Left cardiac atrium (tissue), 4 donors: ENCODE data around the gene TMEM271. TPM values are rescaled to one million over a fixed set of nuclear protein-coding genes. Genes with fewer than 3 reads are reported as not detected.

ENCODE experiments used
- ATAC-seq, 2 donors: fragments of 200-7000 bp; cut with Tn5 transposase; one replicate each; pipeline ENCODE4 v1.9.1; 2020; ENCODE audit warnings: mild to moderate bottlenecking in 2 of 2, moderate library complexity in 2 of 2
- DNase-seq: peaks from one replicate; pipeline ENCODE4 v3.0.0-alpha.2; 2020
- intact Hi-C, 2 donors: fragments of 100-400 bp; cut with DNase I; formaldehyde crosslinking; loops; one replicate each; pipeline versions ENCODE4 v1.14.1 to v1.15.1; 2022 to 2023
- long read RNA-seq: library from polyadenylated mRNA; unstranded; transcript quantifications from one replicate; pipeline ENCODE4 v2.0.0, GENCODE V29; 2021
- total RNA-seq, 2 donors: library from RNA; stranded (reverse); fragmentation: NEBNext Ultra II Directional; extraction: Animal tissue kit (Norgen Biotek cat#: 25700); gene quantifications; one replicate each; pipeline ENCODE4 v1.2.1, GENCODE V29; 2021
- donor health status: DM: no; HTN: yes; CAD: no.
- donor health status: DM: no; HTN: yes; CAD: no; lungs with severe emphysema.
- donor health status: DM: yes; HTN: yes; CAD: no.
- donor health status: Dilated cardiomyopathy.

The TMEM271 gene
- not detected for total RNA-seq
- long read RNA-seq: 0 reads

GRCh38 chr4:576245-576821, at the start of gene TMEM271:
Gene TMEM271, minus strand, starts transcription at chr4:576295. Its CDS starts 233 bp downstream, at chr4:576062.
- ATAC-seq (no peak), DNase-seq (no peak)
- intact Hi-C loops: no loop called here

GRCh38 chr4:625631-626161, 49.6 kb upstream of the TMEM271 start:
- DNase-seq (no peak), ATAC-seq (no peak)
- intact Hi-C loops: no loop called here

DNA sequence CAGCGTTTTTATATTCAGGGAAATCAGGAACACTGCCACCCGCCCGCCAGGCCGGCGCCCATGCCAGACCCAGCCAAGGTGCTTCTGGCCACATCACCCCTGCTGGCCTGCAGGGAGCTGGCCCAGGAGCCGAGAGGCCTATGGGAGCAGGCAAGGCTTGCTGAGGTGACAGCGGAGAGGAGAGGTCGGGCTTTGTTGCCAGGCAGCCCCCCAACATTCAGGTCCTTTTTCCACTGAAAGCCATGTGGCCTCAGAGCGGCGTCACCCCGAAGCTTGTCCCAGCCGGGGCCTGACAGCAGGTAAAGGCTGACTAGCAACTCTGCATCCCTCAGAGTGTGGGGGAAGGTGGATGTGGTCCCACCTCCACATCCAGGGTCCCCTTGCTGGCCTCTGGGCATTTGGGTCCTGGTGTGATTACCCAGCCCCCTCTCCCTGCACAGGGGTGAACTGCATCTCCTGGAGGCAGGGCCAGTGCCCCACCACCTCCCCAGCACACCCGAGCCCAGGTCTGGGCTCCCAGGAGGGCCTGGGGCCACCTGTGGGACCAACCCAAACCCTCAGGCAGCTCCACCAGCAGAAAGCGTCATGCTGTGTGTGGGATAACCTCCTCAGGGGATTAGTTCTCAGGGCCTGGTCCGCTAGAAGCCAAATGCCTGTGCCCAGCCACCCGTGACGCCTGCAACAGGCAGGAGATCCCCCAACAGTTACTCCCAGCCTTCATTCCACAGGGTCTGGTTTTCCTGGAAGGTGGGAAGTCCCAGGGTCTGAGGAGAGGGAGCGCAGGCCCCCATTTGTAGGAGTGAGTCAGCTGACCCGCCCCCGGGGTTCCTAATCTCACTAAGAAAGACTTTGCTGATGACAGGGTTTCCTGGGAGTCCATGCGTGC, 48.9 kb upstream of the TMEM271 start, which contains the start of gene PDE6B:
Gene PDE6B (plus strand): TSS at position 869 of the 886 bp plus-strand sequence. CDS start 54 bp downstream, outside the sequence.
- DNase-seq: no peak
- no peak for ATAC-seq

GRCh38 chr4:623914-624566, 47.9 kb upstream of the TMEM271 start:
- DNase-seq: no peak
- no peak for ATAC-seq
- intact Hi-C loops: no loop called here

More for the DNA sequence above, 48.9 kb upstream of the TMEM271 start, which contains the start of gene PDE6B:
- intact Hi-C loops: no loop called here

DNA sequence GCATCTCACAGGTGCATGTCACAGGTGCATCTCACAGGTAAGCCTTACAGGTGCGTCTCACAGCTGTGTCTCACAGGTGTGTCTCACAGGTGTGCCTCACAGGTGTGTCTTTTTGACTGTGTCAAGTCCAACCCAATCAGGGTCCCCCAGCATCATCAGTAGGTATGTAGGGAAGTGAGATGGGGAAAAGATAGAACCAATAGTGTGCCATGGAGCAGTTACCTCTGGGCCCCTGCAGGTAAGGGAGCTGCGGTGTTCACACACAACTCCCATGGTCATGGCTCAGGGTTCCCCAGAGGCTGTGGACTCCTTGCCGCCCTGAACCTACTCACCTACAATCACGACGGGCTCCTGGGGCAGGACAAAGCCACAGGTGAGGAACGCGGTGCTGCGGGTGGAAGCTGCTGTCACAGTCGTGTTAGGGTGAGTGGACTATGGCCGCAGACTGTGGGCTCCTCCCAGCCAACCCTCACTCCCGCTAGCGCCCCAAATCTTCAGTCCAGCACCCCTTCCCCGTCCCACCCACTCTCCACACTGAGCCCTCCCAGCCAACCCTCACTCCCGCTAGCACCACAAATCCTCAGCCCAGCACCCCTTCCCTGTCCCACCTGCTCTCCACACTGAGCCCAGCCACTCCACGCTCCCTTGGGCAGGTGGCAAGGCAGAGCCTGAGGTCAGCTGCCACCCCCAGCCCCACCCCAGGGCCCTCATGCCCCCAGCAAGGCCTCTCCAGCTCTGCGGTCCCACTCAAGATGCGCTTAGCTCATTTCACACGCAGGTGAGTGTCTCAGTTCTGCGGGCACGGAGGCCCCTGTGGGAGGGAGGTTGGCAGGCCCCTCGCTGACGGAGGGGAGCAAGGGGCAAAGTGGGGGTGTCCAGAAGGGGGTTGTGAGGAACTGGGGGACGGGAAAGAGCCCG, 47.2 kb upstream of the TMEM271 start:
- intact Hi-C loops: no loop called here
- no peak for DNase-seq
- ATAC-seq: no peak

DNA sequence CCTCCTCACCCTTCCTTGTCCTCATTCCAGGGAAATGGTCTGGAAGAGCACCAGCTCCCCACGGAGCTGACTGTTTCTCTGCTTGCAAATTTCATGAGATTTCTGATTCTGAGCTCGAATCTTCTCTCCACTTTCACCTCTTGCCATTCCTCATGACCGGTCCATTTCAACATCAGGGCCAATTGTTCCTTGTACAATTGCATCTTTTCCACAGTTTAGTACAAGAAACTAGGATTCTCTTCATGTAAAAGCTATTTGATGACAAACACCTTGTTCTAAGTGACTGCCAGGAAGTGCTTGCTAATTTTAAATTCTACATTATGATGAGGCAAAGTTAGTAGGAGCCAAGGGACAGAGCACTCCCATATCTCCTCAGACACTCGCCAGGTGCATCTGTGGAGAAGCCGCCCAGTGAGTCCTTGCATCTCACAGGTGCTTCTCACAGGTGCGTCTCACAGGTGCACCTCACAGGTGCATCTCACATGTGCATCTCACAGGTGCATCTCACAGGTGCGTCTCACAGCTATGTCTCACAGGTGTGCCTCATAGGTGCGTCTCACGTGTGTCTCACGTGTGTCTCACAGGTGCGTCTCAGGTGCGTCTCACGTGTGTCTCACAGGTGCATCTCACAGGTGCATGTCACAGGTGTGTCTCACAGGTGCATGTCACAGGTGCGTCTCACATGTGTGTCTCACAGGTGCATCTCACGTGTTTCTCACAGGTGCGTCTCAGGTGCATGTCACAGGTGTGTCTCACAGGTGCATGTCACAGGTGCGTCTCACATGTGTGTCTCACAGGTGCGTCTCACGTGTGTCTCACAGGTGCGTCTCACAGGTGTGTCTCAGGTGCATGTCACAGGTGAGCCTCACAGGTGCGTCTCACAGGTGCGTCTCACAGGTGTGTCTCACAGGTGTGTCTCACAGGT, 46.2 kb upstream of the TMEM271 start:
- intact Hi-C loops: no loop called here
- no peak for DNase-seq
- no peak for ATAC-seq

GRCh38 chr4:621296-622070, 45.4 kb upstream of the TMEM271 start:
- DNase-seq: no peak

DNA sequence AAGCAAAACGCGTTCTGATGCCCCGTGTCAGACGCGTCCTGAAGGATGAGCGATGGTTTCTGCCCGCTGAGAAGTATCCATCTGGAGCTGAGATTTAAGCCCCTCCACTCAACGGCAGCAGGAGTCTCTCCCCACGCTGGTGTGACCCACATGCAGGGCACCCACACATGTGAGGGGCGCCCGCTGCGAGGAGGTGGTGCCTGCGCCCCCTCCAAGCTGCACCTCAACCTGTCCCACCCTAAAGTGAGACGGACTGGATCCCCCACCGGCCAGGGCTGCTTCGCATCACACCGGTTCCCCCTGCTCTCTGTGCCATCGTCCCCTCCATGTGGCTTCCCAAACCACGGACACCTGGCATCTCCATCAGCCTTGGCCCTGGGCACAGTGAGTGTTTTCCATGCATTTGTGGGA, 44.8 kb upstream of the TMEM271 start:
- no peak for DNase-seq
- intact Hi-C loops: no loop called here
- no peak for ATAC-seq

More at GRCh38 chr4:621296-622070, 45.4 kb upstream of the TMEM271 start:
- intact Hi-C loops: no loop called here
- ATAC-seq: no peak

GRCh38 chr4:620201-620600, 44.1 kb upstream of the TMEM271 start:
- intact Hi-C loops: no loop called here
- ATAC-seq (no peak), DNase-seq (no peak)

- DNase-seq: no peak
These were observed 41.8 kb upstream of the TMEM271 start for GRCh38 chr4:617644-618641.

DNA sequence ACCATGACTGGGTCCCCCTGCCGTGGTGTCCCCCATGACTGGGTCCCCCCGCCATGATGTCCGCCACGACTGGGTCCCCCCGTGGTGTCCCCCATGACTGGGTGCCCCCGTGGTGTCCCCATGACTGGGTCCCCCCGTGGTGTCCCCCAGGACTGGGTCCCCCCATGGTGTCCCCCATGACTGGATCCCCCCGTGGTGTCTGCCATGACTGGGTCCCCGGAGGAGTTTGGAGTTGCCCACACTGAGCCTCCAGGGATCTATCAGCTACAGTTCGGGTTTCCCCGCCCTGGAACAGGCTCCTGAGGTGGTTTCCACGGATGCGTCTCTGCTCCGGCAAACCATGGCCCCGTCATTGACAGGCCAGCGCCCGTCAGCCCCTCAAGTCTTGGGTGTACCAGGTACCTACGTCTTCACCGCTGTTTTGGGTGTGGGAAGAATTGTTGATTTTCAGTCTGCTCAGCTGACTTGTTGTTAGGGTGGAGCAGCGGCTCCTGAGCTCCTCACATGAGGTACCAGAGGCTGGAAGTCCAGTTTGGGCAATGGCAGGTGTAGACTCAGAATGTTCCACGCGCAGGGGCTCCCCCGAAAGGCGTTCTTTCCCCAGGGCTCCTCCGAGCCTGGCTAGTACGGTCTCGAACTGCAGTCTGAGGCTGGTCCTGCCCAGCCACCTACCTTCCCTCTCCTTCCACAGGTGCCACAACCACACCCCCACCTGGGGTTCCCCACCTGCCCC, 41.0 kb upstream of the TMEM271 start:
- DNase-seq: no peak
- ATAC-seq: no peak
- intact Hi-C loops: no loop called here

More at GRCh38 chr4:617644-618641, 41.8 kb upstream of the TMEM271 start:
- intact Hi-C loops: no loop called here
- no peak for ATAC-seq

DNA sequence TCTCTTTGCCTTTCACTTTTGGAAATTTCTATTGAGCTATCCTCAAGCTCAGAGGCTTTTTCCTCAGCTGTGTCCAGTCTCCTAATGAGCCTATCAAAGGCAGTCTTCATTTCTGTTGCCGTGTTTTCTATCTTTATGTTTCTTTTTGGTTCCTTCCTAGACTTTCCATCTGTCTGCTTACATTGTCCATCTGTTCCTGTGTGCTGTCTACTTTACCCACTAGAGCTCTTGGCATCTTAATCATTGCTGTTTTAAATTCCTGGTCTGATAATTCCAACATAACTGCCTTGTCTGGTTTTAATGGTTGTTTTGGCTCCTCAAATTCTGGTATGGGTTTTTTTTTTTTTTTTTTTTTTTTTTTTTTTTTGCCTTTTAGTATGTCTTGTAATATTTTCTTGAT, 40.0 kb upstream of the TMEM271 start:
- intact Hi-C loops: no loop called here

DNA sequence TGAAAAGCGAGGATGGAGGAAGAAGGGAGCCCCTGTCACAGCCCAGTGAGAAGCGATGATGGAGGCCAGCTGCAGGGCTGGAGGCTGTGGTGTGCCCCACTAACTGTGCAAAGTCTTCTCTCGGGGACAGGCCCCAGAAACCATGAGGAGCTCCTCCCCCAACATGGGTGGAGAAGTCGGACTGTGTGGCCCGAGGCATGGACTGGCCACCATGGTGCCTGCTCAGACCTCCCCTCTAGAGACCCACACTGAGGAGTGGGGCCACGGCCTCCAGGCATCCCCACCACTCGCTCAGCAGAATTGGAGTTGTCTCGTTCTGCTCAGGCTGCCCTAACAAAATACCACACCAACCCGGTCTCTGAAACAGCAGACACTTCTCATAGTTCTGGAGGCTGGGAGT, 37.0 kb upstream of the TMEM271 start:
- no peak for DNase-seq

More for the DNA sequence above, 40.0 kb upstream of the TMEM271 start:
- no peak for DNase-seq
- no peak for ATAC-seq

DNA sequence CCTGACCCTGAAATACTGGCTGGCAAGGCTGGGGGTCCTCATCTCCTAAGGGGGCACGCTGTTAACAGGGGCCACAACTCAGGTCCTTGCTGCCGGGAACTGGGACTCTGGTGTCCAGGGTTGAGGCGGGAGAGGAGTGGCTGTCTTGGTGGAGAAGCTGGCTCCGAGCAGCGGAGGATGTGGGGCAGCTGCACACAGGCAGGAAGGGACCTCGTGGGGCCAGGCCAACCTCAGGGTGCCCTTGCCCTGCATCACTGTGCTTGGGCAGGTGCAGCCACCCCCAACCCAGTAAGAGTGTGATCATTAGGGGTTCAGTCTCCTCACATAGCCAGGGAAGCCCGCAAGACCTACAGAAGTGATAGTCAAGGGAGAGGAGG, 36.6 kb upstream of the TMEM271 start:
- DNase-seq: no peak

More for the DNA sequence above, 37.0 kb upstream of the TMEM271 start:
- intact Hi-C loops: no loop called here
- no peak for ATAC-seq

More for the DNA sequence above, 36.6 kb upstream of the TMEM271 start:
- no peak for ATAC-seq
- intact Hi-C loops: no loop called here
